K562 (cell line): ENCODE results near the gene KLRK1. TPM values are rescaled to one million over a fixed set of nuclear protein-coding genes. Genes with fewer than 3 reads are reported as not detected.

Experiments used
- CBX1 ChIP-seq: sonication (generic); IDR thresholded peaks from 2 replicates; pipeline ENCODE4 v1.6.1; 2016; ENCODE audit warnings: antibody characterized with exemption, low read depth, mild to moderate bottlenecking
- CREB1 ChIP-seq, 2 experiments: sonication (generic) in 1 of 2; formaldehyde crosslinking in 1 of 2; IDR thresholded peaks; 2 replicates each; pipeline versions ENCODE4 v1.6.1 to v1.8.0; 2012 to 2022; ENCODE audit warnings: inconsistent platforms in 1 of 2, mild to moderate bottlenecking in 1 of 2, missing genetic modification reagents in 1 of 2, moderate library complexity in 1 of 2
- MAFG ChIP-seq: fragments of 450-650 bp; conservative IDR thresholded peaks from 2 replicates; pipeline ENCODE4 v1.6.1; 2016; ENCODE audit warnings: missing genetic modification characterization, missing compliant biosample characterization
- MCM2 ChIP-seq: fragments of 450-650 bp; IDR thresholded peaks from 2 replicates; pipeline ENCODE4 v1.6.1; 2017; ENCODE audit warnings: low read depth, mild to moderate bottlenecking
- PHB ChIP-seq: fragments of 250-450 bp; sonication (Bioruptor Pico); IDR thresholded peaks from 2 replicates; pipeline ENCODE4 v1.5.0; 2021
- SMAD2 ChIP-seq: fragments of 150-350 bp; IDR thresholded peaks from 2 replicates; pipeline ENCODE4 v1.6.1; 2014; ENCODE audit warnings: low read depth, mild to moderate bottlenecking, low read length
- SMARCC2 ChIP-seq: fragments of 450-650 bp; IDR thresholded peaks from 2 replicates; pipeline ENCODE4 v1.6.1; 2017; ENCODE audit warnings: antibody characterized with exemption, moderate library complexity, mild to moderate bottlenecking, low read depth
- SMC3 ChIP-seq: conservative IDR thresholded peaks from 2 replicates; pipeline ENCODE4 v1.6.1; 2011; ENCODE audit warnings: low read depth, low read length, improper control_type of control experiment; ENCODE audit not compliant: insufficient read depth
- TAF7 ChIP-seq: fragments of 450-650 bp; IDR thresholded peaks from 2 replicates; pipeline ENCODE4 v1.6.1; 2016; ENCODE audit warnings: missing genetic modification characterization, missing compliant biosample characterization
- TEAD2 ChIP-seq: fragments of 450-650 bp; IDR thresholded peaks from 2 replicates; pipeline ENCODE4 v1.6.1; 2016; ENCODE audit warnings: missing genetic modification characterization, control low read depth, missing compliant biosample characterization
- ZNF551 ChIP-seq: fragments of 250-450 bp; sonication (Bioruptor Pico); IDR thresholded peaks from 2 replicates; pipeline ENCODE4 v1.5.0; 2021; ENCODE audit warnings: mild to moderate bottlenecking, moderate library complexity
- polyA plus RNA-seq, 8 experiments: library from polyadenylated mRNA; depleted of rRNA in 4 of 8; stranded (reverse) in 5 of 8; unstranded in 3 of 8; fragments of >200 nt; fragmentation: Nextera tagmentation in 2 of 8; fragmentation: Illumina TruSeq in 1 of 8; extraction: Ambion mirVana in 2 of 8; extraction: Trizol in 1 of 8; gene quantifications; 2 replicates each; pipeline versions ENCODE4 v1.2.1 to v1.2.3, GENCODE V29; 2011 to 2014; ENCODE audit warnings: inconsistent platforms in 1 of 8, missing spikeins in 1 of 8
- total RNA-seq, 7 experiments: library from RNA; depleted of rRNA in 6 of 7; stranded (reverse); fragments of >200 nt in 6 of 7; fragmentation: Illumina TruSeq in 2 of 7; extraction: Trizol in 2 of 7; gene quantifications; 2 replicates each; pipeline versions ENCODE4 v1.2.1 to v1.2.3, GENCODE V29; 2011 to 2021; ENCODE audit warnings: low replicate concordance in 1 of 7
- TF ChIP-seq, protein P1 (sequence below): sonication (generic); formaldehyde crosslinking; IDR thresholded peaks from 2 replicates; pipeline ENCODE4 v1.8.0; 2023; ENCODE audit warnings: mild to moderate bottlenecking, missing genetic modification reagents

The KLRK1 gene
- total and polyA plus RNA-seq, 9 of the 15 experiments (the other 6 are each of a cell fraction or from before 2014, with no cell fraction given): 0.03 to 0.09 (median 0.06) TPM; not detected in 3

DNA sequence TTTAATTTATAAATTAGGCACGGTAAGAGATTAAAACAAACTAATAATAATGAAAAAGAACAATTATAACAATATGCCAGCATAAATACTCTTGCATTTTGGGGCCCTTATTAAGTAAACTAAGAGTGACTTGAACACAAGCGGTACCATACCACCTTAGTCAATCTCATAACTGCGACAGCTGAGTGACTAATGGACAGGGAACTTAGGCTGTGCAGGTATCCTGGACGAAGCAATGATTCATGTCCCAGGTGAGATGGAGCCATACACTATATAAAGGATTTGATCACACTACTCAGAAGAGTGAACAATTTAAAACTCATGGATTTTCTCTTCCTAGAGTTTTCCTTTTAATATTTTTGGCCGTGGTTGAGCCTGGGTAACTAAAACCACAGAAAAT lies 15.5 kb upstream of the KLRK1 start (continued):
- no peak for TF ChIP-seq ZNF551 (CRISPR knock-in tag)
- TF ChIP-seq MAFG (tag): no peak
- TF ChIP-seq MCM2: no peak
- no peak for TF ChIP-seq SMAD2
- no peak for TF ChIP-seq SMC3
- TF ChIP-seq SMARCC2: no peak
- TF ChIP-seq CBX1: no peak
- TF ChIP-seq, protein P1, sequence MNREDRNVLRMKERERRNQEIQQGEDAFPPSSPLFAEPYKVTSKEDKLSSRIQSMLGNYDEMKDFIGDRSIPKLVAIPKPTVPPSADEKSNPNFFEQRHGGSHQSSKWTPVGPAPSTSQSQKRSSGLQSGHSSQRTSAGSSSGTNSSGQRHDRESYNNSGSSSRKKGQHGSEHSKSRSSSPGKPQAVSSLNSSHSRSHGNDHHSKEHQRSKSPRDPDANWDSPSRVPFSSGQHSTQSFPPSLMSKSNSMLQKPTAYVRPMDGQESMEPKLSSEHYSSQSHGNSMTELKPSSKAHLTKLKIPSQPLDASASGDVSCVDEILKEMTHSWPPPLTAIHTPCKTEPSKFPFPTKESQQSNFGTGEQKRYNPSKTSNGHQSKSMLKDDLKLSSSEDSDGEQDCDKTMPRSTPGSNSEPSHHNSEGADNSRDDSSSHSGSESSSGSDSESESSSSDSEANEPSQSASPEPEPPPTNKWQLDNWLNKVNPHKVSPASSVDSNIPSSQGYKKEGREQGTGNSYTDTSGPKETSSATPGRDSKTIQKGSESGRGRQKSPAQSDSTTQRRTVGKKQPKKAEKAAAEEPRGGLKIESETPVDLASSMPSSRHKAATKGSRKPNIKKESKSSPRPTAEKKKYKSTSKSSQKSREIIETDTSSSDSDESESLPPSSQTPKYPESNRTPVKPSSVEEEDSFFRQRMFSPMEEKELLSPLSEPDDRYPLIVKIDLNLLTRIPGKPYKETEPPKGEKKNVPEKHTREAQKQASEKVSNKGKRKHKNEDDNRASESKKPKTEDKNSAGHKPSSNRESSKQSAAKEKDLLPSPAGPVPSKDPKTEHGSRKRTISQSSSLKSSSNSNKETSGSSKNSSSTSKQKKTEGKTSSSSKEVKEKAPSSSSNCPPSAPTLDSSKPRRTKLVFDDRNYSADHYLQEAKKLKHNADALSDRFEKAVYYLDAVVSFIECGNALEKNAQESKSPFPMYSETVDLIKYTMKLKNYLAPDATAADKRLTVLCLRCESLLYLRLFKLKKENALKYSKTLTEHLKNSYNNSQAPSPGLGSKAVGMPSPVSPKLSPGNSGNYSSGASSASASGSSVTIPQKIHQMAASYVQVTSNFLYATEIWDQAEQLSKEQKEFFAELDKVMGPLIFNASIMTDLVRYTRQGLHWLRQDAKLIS (CRISPR knock-in tag): no peak
- TF ChIP-seq CREB1 (IDR thresholded peaks at IDR 0.05): no peak
- no peak for TF ChIP-seq CREB1 (CRISPR knock-in tag; IDR thresholded peaks at IDR 0.05)
- no peak for TF ChIP-seq TAF7 (tag)
- no peak for TF ChIP-seq PHB
- TF ChIP-seq TEAD2: no peak
